ENCODE results near the gene ARL5C. TPM values are rescaled to one million over a fixed set of nuclear protein-coding genes. Genes with fewer than 3 reads are reported as not detected.

ARL5C gene
- total RNA-seq, 2 donors from 2014 or later, result not detected

DNA sequence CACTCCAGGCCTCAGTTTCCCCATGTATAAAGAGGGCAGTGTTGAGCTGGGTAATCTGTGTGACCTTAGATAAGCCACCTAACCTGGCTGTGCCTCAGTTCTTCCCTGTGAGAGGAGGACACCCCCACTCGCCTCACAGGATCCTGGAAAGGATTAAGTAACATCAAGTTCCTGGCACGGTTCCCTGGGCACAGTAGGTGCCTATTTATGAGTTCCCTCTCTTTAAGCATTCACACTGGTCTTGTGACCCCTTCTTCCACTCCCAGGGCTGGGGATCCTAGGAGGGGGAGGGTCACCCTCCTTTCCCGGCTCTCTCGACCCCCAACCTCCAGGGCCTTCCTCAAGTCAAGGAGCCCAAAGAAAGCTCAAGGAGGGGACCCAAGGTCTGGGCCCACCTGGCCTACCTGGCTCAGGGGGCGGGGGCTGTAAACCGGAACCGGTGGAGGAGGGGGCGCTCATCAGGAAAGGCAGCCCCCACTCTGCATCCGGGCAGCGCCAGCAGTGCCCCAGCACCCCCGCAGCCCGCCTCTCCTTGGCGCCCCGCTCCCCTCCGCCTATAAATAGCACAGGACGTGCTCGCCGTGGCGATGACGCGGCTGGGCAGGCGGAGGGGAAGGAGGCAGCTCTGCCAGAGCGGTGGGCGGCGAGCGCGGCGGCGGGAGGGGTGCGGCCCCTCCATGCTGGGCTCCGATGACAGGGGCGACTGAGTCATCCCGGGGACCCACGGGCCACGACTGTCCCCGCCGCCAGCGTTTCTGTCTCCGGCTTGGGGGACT is 43.5 kb upstream of the ARL5C start:
- peak overlapping the region; percentile 58 to 74 for H3K27ac ChIP-seq
- H3K36me3 ChIP-seq, result peaks cover 8% of the 10 kb centered on the region
- H3K27me3 ChIP-seq, result no peaks in the 10 kb centered on the region
- TF ChIP-seq, protein P1, sequence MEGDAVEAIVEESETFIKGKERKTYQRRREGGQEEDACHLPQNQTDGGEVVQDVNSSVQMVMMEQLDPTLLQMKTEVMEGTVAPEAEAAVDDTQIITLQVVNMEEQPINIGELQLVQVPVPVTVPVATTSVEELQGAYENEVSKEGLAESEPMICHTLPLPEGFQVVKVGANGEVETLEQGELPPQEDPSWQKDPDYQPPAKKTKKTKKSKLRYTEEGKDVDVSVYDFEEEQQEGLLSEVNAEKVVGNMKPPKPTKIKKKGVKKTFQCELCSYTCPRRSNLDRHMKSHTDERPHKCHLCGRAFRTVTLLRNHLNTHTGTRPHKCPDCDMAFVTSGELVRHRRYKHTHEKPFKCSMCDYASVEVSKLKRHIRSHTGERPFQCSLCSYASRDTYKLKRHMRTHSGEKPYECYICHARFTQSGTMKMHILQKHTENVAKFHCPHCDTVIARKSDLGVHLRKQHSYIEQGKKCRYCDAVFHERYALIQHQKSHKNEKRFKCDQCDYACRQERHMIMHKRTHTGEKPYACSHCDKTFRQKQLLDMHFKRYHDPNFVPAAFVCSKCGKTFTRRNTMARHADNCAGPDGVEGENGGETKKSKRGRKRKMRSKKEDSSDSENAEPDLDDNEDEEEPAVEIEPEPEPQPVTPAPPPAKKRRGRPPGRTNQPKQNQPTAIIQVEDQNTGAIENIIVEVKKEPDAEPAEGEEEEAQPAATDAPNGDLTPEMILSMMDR (IDR thresholded peaks at IDR 0.05), result no peak
- DNase-seq (ENCODE audit: low spot score), result peak; percentile 73
- peak overlapping the region; percentile 35 to 47 for H3K4me3 ChIP-seq
- no peaks in the 10 kb centered on the region for H3K9me3 ChIP-seq
- H3K4me1 ChIP-seq, result peaks cover 0 to 31% of the 10 kb centered on the region in 2 donors

DNA sequence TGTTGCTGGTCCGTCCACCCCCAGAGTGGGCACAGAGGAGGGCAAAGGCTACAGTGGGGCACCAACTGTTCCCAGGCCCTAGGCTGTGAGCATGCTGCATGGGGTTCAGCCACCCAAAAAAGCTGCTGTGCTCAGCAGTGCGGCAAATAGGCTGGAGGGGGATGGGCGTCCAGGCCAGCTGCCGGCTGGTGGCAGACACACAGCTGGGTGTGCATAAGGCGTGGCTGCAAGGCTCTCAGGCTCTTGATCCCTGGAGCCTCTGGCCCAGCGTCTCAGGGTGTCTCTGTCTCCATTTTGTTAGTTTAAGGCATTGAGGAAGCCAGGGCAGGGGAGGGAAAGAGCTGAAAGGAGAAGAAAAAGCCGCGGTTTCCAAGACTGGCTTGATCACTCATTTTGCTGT is 42.9 kb upstream of the ARL5C start:
- peak overlapping the region; percentile 58 to 74 for H3K27ac ChIP-seq
- H3K4me1 ChIP-seq, result peaks cover 0 to 31% of the 10 kb centered on the region in 2 donors
- H3K4me3 ChIP-seq, result no peak overlapping the region
- no peaks in the 10 kb centered on the region for H3K9me3 ChIP-seq
- TF ChIP-seq, protein P1 (IDR thresholded peaks at IDR 0.05), result no peak
- peaks cover 14% of the 10 kb centered on the region for H3K36me3 ChIP-seq
- no peaks in the 10 kb centered on the region for H3K27me3 ChIP-seq
- DNase-seq (ENCODE audit: low spot score), result no peak

DNA sequence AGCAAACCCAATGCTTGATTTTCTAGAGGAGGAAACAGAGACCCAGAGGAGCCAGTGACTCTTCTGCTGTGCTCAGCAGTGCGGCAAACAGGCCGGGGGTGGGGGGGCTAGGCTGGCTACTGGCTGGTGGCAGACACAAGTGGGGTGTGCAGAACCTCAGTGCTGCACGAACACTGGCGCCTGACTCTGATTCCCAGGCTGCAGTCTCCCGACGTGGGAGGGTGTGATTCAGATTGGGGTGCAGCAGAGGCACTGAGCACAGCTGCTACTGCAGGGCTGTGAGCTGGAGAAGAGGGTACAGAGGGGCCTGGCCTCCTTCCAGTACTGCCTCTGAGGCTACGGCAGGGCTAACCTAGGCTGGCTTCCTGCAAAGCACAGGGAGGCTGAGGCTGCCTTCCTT is 42.2 kb upstream of the ARL5C start:
- DNase-seq (ENCODE audit: low spot score), result no peak
- Histone ChIP-seq H3K27ac (no peak overlapping the region), H3K27me3 (no peaks in the 10 kb centered on the region), H3K36me3 (peaks cover 22% of the 10 kb centered on the region), H3K4me1 (peaks cover 0 to 31% of the 10 kb centered on the region in 2 donors), H3K9me3 (no peaks in the 10 kb centered on the region), H3K4me3 (no peak overlapping the region)
- TF ChIP-seq, protein P1 (IDR thresholded peaks at IDR 0.05), result no peak

DNA sequence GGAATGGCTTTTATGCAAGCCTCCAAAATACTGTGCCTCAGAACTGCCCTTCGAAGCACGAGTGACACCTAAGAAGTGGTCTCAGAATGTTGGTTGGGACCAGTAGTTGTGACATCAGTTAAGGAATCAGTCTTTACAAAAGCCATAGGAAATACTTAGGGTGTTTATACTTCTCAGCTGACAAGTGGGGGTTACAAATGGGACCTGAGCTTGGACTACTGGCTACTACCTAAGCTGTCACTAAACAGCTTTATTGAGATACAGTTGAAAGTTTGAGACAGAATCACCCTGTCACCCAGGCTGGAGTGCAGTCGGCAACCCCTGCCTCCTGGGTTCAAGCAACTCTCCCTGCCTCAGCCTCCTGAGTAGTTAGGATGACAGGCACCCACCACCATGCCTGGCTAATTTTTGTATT is 39.2 kb upstream of the ARL5C start:
- no peaks in the 10 kb centered on the region for H3K9me3 ChIP-seq
- peaks cover 0 to 39% of the 10 kb centered on the region in 2 donors for H3K4me1 ChIP-seq
- no peaks in the 10 kb centered on the region for H3K27me3 ChIP-seq
- TF ChIP-seq, protein P1 (IDR thresholded peaks at IDR 0.05), result no peak
- DNase-seq (ENCODE audit: low spot score), result no peak
- no peak overlapping the region for H3K27ac ChIP-seq
- H3K36me3 ChIP-seq, result peaks cover 42% of the 10 kb centered on the region
- H3K4me3 ChIP-seq, result no peak overlapping the region

DNA sequence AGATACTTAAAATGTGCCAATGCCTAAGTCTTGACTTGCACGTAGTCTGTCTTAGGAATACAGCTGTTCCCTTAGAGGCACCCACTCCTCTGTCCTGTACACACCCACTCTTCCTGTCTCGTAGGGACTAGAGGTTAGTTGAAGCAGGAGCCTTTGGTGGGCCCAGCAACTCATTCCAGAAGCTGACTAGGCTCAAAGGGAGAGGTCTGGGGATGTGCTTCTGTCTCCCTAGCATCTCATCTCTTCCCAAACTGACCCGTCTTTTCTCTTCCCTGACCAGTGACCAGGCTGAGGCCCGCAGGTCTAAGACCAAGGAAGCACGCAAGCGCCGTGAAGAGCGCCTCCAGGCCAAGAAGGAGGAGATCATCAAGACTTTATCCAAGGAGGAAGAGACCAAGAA is 38.3 kb upstream of the ARL5C start:
- TF ChIP-seq, protein P1 (IDR thresholded peaks at IDR 0.05), result no peak

More for the DNA sequence above, 38.3 kb upstream of the ARL5C start:
- no peak for DNase-seq (ENCODE audit: low spot score)
- H3K4me3 ChIP-seq, result no peak overlapping the region
- peaks cover 0 to 33% of the 10 kb centered on the region in 2 donors for H3K4me1 ChIP-seq
- H3K27me3 ChIP-seq, result no peaks in the 10 kb centered on the region
- peaks cover 42% of the 10 kb centered on the region for H3K36me3 ChIP-seq
- H3K9me3 ChIP-seq, result no peaks in the 10 kb centered on the region
- no peak overlapping the region for H3K27ac ChIP-seq
